Transverse colon (tissue), 4 donors: Measurements from ENCODE around the gene LRRC49. TPM values are rescaled to one million over a fixed set of nuclear protein-coding genes. Genes with fewer than 3 reads are reported as not detected.
"Not testable (repeated sequence)": the region's sequence is repeated elsewhere in the genome, so short reads cannot be mapped to it uniquely, and the experiment has no call there.

Source experiments
- DNase-seq: peaks from one replicate; pipeline ENCODE4 v3.0.0-alpha.2; 2019
- H3K27ac ChIP-seq, 4 donors: fragments of 200-600 bp; sonication (generic); 2 replicates each; pipeline ENCODE4 v1.5.1; 2016 to 2018; ENCODE audit warnings: inconsistent platforms in 4 of 4
- H3K27me3 ChIP-seq: fragments of 200-600 bp; sonication (generic); 2 replicates; pipeline ENCODE4 v1.5.1; 2017; ENCODE audit warnings: inconsistent platforms
- H3K36me3 ChIP-seq, 4 donors: fragments of 200-600 bp; sonication (generic); 2 replicates each; pipeline ENCODE4 v1.5.1; 2017 to 2019; ENCODE audit warnings: inconsistent platforms in 4 of 4
- H3K4me1 ChIP-seq, 4 donors: fragments of 200-600 bp; sonication (generic); 2 replicates each; pipeline ENCODE4 v1.5.1; 2017 to 2020; ENCODE audit warnings: inconsistent platforms in 4 of 4
- H3K4me3 ChIP-seq, 4 donors: fragments of 200-600 bp; sonication (generic); 1 replicate in 1 of 4; 2 replicates in 3 of 4; pipeline versions ENCODE4 v1.5.1 to v1.6.1; 2017 to 2019; ENCODE audit warnings: inconsistent platforms in 4 of 4
- H3K9me3 ChIP-seq, 2 donors: fragments of 200-600 bp; sonication (generic); 2 replicates each; pipeline ENCODE4 v1.5.1; 2017 to 2019; ENCODE audit warnings: inconsistent platforms in 2 of 2
- EP300 ChIP-seq: sonication (generic); formaldehyde crosslinking; IDR thresholded peaks from one replicate; pipeline ENCODE4 v1.6.1; 2017; ENCODE audit warnings: antibody characterized with exemption, low read depth
- POLR2A ChIP-seq: fragments of 450-650 bp; IDR thresholded peaks from one replicate; pipeline ENCODE4 v1.6.1; 2016; ENCODE audit warnings: antibody characterized with exemption, mild to moderate bottlenecking, moderate library complexity
- POLR2AphosphoS5 ChIP-seq, 3 donors: sonication (generic); formaldehyde crosslinking; IDR thresholded peaks; one replicate each; pipeline ENCODE4 v1.6.1; 2016; ENCODE audit warnings: antibody characterized with exemption in 3 of 3
- WGBS, 2 donors: methylation state at CpG; one replicate each; pipeline ENCODE4 v1.1.5; 2018; ENCODE audit warnings: low coverage in 1 of 2; 5-methylcytosine and 5-hydroxymethylcytosine counted together
- in situ Hi-C, 4 donors: fragments of 200-750 bp; cut with MboI; loops; one replicate each; pipeline versions ENCODE4 v1.15.0 to v1.15.1; 2017; ENCODE audit warnings: low sequenced_read_pairs in 3 of 4, low pct_ligation_motif_present in 1 of 4, low pct_unique_long_range_greater_than_20kb in 1 of 4
- intact Hi-C: fragments of 100-400 bp; cut with DNase I; formaldehyde crosslinking; loops from one replicate; pipeline ENCODE4 v1.15.1; 2023; ENCODE audit warnings: low total_unique reads
- total RNA-seq, 4 donors: library from RNA; depleted of rRNA; stranded (reverse); fragments of >200 nt; gene quantifications; one replicate each; pipeline ENCODE4 v1.1.0, GENCODE V29; 2016
- TF ChIP-seq, protein P1 (sequence below), 5 experiments: fragments of 200-600 bp in 3 of 5; fragments of 450-650 bp in 2 of 5; sonication (generic) in 3 of 5; IDR thresholded peaks; 1 replicate in 2 of 5; 2 replicates in 3 of 5; pipeline ENCODE4 v1.5.1; 2016 to 2017; ENCODE audit warnings: antibody characterized with exemption in 5 of 5, inconsistent platforms in 3 of 5, mild to moderate bottlenecking in 2 of 5, moderate library complexity in 1 of 5

LRRC49 gene
- total RNA-seq, 4 donors from 2014 or later: 2.2 to 5.2 (median 4.8) TPM; not detected in 1

DNA sequence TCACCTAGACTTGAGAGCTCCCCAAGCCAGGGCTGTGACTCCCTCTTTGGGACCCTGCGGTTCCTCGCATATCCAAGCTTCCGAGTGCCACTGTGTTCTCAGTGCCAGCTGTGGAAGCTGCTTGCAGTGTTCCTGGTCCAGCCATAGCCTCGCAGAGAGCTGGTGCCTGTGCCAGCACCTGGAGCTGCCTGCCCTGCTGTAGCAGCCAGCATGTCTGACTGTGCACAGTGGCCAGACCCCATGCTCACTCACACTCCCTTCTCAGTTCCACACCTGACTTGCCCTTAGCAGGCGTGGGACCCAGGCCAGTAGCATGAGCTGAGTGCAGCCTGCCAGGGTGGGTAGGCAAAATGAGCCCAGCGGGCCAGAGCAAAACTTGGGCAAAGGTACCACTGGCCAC is 25.3 kb downstream of the LRRC49 start:
- no peaks in the 10 kb centered on the region for H3K9me3 ChIP-seq
- H3K4me1 ChIP-seq: no peaks in the 10 kb centered on the region
- in situ Hi-C loops (no loop called here), intact Hi-C loops (no loop called here)
- DNase-seq: no peak
- TF ChIP-seq POLR2AphosphoS5 (IDR thresholded peaks at IDR 0.05): no peak
- TF ChIP-seq EP300: no peak
- no peak for TF ChIP-seq POLR2A
- TF ChIP-seq, protein P1, sequence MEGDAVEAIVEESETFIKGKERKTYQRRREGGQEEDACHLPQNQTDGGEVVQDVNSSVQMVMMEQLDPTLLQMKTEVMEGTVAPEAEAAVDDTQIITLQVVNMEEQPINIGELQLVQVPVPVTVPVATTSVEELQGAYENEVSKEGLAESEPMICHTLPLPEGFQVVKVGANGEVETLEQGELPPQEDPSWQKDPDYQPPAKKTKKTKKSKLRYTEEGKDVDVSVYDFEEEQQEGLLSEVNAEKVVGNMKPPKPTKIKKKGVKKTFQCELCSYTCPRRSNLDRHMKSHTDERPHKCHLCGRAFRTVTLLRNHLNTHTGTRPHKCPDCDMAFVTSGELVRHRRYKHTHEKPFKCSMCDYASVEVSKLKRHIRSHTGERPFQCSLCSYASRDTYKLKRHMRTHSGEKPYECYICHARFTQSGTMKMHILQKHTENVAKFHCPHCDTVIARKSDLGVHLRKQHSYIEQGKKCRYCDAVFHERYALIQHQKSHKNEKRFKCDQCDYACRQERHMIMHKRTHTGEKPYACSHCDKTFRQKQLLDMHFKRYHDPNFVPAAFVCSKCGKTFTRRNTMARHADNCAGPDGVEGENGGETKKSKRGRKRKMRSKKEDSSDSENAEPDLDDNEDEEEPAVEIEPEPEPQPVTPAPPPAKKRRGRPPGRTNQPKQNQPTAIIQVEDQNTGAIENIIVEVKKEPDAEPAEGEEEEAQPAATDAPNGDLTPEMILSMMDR (IDR thresholded peaks at IDR 0.05): no peak
- H3K27me3 ChIP-seq: no peaks in the 10 kb centered on the region
- H3K36me3 ChIP-seq: no peaks in the 10 kb centered on the region
- 88% methylated on average over 6 of the region's 6 CpGs; no CpG with 5 or more reads in 1 of the 2 donors for WGBS, 2 donors
- no peak overlapping the region for H3K27ac ChIP-seq
- H3K4me3 ChIP-seq: no peak overlapping the region

DNA sequence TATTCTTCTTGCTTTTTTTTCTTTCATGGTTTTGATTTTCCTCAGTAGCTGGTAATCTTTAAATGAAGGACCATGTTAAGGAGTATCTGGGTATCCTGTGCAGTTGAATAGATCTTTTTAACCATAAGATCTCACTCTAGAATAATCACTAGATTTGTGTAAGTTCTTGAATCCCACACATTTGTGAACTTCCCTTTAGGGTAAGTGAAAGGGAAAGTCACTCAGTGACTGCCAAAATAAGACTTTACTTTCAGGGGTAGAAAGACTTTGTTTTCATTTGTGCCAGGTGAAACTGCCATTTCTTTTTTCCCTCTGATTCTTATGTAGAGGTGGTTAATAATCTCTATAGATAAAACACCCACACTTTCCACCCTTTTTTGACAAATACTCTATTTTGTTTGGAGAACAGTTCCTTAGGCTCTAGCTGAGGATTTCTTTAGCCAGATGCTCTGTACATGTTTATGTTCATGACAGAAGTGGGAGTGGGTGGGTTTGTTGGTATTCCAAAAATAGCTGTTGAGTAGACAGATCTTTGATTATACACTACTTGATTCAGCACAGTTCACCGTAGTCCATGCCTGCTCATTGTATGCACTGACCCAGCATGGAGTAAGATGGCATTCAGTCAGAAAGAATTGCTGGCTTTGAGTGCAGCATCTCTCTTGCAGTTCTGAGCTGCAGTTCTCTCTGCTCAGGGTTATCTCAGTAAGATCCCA is 28.5 kb downstream of the LRRC49 start:
- no peaks in the 10 kb centered on the region for H3K36me3 ChIP-seq
- in situ Hi-C loops (no loop called here), intact Hi-C loops (no loop called here)
- H3K9me3 ChIP-seq: no peaks in the 10 kb centered on the region
- H3K4me3 ChIP-seq: no peak overlapping the region
- H3K27me3 ChIP-seq: no peaks in the 10 kb centered on the region
- DNase-seq: no peak
- no peak overlapping the region for H3K27ac ChIP-seq
- no peaks in the 10 kb centered on the region for H3K4me1 ChIP-seq
- WGBS, 2 donors: 35% methylated on average over 1 of the region's 1 CpG; no CpG with 5 or more reads in 1 of the 2 donors
- TF ChIP-seq POLR2AphosphoS5 (IDR thresholded peaks at IDR 0.05) (no peak), EP300 (no peak)

DNA sequence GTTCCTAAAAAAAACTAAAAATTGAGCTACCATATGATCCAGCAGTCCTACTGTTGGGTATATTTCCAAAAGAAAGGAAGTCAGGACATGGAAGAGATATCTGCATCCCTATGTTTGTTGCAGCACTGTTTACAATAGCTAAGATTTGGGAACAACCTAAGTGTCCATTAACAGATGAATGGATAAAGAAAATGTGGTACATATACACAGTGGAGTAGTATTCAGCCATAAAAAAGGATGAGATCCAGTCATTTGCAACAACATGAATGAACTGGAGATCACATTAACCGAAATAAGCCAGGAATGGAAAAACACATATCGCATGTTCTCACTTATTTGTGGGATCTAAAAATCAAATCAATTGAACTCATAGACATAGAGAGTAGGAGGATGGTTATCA is 29.5 kb downstream of the LRRC49 start:
- no peak for DNase-seq
- Histone ChIP-seq H3K9me3 (no peaks in the 10 kb centered on the region), H3K27ac (no peak overlapping the region), H3K36me3 (no peaks in the 10 kb centered on the region), H3K27me3 (no peaks in the 10 kb centered on the region), H3K4me1 (no peaks in the 10 kb centered on the region), H3K4me3 (no peak overlapping the region)
- intact Hi-C loops (no loop called here), in situ Hi-C loops (no loop called here)
- TF ChIP-seq POLR2AphosphoS5 (IDR thresholded peaks at IDR 0.05) (no peak), EP300 (no peak), POLR2A (no peak)
- TF ChIP-seq, protein P1 (IDR thresholded peaks at IDR 0.05): no peak
- WGBS, 2 donors: 99 to 100% methylated on average over 2 of the region's 2 CpGs

DNA sequence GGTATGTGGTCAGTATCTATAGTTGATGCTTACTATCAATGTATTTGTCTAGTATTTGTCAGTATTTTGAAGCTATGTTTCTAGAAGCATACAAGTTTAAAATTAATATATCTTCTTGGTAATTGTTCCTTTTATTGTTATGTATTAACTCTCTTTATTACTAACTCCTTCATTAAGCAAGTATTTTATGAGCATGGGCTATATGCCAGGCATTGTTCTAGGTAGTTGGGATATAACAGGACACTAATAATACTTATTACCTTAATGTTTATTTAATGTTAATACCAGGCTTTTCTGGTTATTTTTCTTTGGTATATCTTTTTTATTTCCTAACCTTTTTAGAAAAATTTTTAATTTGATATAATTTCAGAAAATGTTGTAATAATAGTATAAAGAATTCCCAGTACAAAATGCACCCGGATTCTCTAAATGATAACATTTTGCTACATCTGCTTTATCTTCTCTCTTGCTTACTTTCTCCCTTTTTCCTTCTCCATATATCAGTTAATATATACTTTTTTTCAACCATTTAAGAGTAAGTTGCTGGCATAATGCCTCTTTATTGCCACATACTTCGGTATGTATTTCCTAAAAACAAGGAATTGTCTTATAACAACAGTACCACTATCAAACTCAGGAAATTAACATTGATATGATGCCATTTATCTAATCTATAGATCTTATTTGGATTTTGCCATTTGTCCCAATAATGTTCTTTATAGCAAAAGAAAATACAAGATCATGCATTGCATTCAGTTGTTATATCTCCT is 30.9 kb downstream of the LRRC49 start:
- no peak overlapping the region for H3K27ac ChIP-seq
- DNase-seq: no peak

DNA sequence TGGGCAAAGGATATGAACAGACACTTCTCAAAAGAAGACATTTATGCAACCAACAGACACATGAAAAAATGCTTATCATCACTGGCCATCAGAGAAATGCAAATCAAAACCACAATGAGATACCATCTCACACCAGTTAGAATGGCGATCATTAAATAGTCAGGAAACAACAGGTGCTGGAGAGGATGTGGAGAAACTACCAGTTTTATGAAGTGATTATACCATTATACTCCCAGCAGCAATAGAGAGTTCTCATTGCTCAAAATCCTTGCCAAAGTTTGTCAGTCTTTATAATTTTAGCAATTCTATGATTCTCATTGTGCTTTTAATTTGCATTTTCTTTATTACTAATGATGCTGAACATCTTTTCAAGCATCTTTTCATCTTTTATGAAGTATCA is 34.3 kb downstream of the LRRC49 start:
- DNase-seq, H3K27ac ChIP-seq, H3K4me3 ChIP-seq, intact Hi-C loops, H3K9me3 ChIP-seq, H3K27me3 ChIP-seq, in situ Hi-C loops, H3K4me1 ChIP-seq, H3K36me3 ChIP-seq: not testable (repeated sequence)
- 69 to 83% methylated on average over 1 of the region's 1 CpG for WGBS, 2 donors

More for the DNA sequence above, 30.9 kb downstream of the LRRC49 start:
- no peak for TF ChIP-seq POLR2A
- TF ChIP-seq, protein P1 (IDR thresholded peaks at IDR 0.05): no peak
- no peak for TF ChIP-seq EP300
- no peak for TF ChIP-seq POLR2AphosphoS5 (IDR thresholded peaks at IDR 0.05)
- in situ Hi-C loops (no loop called here), intact Hi-C loops (no loop called here)
- H3K9me3 ChIP-seq: no peaks in the 10 kb centered on the region
- H3K4me1 ChIP-seq: no peaks in the 10 kb centered on the region
- H3K36me3 ChIP-seq: no peaks in the 10 kb centered on the region
- no peak overlapping the region for H3K4me3 ChIP-seq
- WGBS, 2 donors: 85 to 93% methylated on average over 2 of the region's 2 CpGs
- no peaks in the 10 kb centered on the region for H3K27me3 ChIP-seq
